ENCODE data around the gene EML4. TPM values are rescaled to one million over a fixed set of nuclear protein-coding genes. Genes with fewer than 3 reads are reported as not detected.

EML4 gene
- total RNA-seq, 4 donors from 2014 or later = 27.4 to 96.8 (median 58.0) TPM

DNA sequence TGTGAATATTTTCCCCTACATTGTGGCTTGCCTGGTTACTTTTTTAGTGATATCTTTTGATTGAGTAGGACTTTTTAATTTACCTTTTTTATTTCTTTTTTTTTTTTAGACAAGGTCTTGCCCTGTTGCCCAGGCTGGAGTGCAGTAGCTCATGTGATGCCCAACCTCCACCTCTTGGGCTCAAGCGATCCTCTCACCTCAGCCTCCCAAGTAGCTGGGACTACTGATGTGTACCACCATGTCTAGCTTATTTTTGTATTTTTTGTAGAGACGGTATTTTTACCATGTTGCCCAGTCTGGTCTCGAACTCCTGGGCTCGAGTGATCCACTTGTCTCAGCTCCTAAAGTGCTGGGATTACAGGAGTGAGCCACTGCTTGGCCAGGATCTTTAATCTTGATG lies 25.3 kb downstream of the EML4 start:
- no peaks in the 10 kb centered on the region for H3K27me3 ChIP-seq
- DNase-seq = no peak
- no peak for TF ChIP-seq POLR2A (IDR thresholded peaks at IDR 0.05)
- TF ChIP-seq, protein P1, sequence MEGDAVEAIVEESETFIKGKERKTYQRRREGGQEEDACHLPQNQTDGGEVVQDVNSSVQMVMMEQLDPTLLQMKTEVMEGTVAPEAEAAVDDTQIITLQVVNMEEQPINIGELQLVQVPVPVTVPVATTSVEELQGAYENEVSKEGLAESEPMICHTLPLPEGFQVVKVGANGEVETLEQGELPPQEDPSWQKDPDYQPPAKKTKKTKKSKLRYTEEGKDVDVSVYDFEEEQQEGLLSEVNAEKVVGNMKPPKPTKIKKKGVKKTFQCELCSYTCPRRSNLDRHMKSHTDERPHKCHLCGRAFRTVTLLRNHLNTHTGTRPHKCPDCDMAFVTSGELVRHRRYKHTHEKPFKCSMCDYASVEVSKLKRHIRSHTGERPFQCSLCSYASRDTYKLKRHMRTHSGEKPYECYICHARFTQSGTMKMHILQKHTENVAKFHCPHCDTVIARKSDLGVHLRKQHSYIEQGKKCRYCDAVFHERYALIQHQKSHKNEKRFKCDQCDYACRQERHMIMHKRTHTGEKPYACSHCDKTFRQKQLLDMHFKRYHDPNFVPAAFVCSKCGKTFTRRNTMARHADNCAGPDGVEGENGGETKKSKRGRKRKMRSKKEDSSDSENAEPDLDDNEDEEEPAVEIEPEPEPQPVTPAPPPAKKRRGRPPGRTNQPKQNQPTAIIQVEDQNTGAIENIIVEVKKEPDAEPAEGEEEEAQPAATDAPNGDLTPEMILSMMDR (IDR thresholded peaks at IDR 0.05) = no peak
- no peak overlapping the region for H3K4me3 ChIP-seq
- H3K4me1 ChIP-seq = no peaks in the 10 kb centered on the region
- H3K36me3 ChIP-seq = no peaks in the 10 kb centered on the region
- H3K27ac ChIP-seq = no peak overlapping the region
- intact Hi-C loops (cut with DNase I; ENCODE audit: low total_unique reads) = no loop called here
- H3K9me3 ChIP-seq = no peaks in the 10 kb centered on the region

DNA sequence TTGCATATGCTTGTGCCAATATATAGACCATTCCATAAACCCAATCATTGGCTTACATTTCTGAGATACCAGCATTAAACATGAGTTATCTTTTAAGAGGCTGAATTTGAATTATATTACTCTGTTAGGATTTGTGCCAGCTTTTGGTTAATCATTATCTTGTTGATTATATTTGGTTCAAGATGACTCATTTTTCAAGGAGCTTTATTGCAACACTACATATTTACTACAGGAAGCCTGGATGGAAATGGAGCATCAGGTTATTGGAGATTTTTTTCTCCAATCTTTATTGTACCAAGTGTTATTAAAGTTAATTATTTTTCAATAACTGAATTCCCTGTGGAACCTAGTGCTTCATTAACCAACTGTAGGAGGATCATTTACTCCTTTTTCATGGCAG lies 26.4 kb downstream of the EML4 start:
- no peaks in the 10 kb centered on the region for H3K27me3 ChIP-seq
- no peaks in the 10 kb centered on the region for H3K4me1 ChIP-seq
- H3K9me3 ChIP-seq = no peaks in the 10 kb centered on the region
- no peak overlapping the region for H3K27ac ChIP-seq
- DNase-seq = no peak
- TF ChIP-seq, protein P1 (IDR thresholded peaks at IDR 0.05) = no peak
- TF ChIP-seq POLR2A (IDR thresholded peaks at IDR 0.05) = no peak
- intact Hi-C loops (cut with DNase I; ENCODE audit: low total_unique reads) = no loop called here
- no peaks in the 10 kb centered on the region for H3K36me3 ChIP-seq
- H3K4me3 ChIP-seq = no peak overlapping the region

DNA sequence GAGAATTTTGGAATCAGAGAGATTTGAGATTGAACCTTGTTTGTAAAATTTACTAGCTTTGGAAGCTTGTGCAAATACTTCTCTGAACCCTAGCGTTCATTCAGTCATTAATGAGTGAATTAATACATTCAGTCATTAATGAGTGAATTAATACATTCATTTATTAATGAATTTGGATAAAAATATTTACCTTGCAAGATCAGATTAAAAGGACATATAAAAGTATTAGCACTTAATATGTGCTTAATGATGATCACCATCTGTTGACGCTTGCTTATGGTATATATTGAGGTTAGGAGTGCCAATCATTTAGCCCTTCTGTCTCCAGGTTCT lies 26.9 kb downstream of the EML4 start:
- intact Hi-C loops (cut with DNase I; ENCODE audit: low total_unique reads) = no loop called here
- no peak for TF ChIP-seq POLR2A (IDR thresholded peaks at IDR 0.05)
- TF ChIP-seq, protein P1 (IDR thresholded peaks at IDR 0.05) = no peak
- no peaks in the 10 kb centered on the region for H3K4me1 ChIP-seq
- no peaks in the 10 kb centered on the region for H3K9me3 ChIP-seq
- no peak overlapping the region for H3K4me3 ChIP-seq
- DNase-seq = no peak
- H3K27me3 ChIP-seq = no peaks in the 10 kb centered on the region
- no peaks in the 10 kb centered on the region for H3K36me3 ChIP-seq
- no peak overlapping the region for H3K27ac ChIP-seq

DNA sequence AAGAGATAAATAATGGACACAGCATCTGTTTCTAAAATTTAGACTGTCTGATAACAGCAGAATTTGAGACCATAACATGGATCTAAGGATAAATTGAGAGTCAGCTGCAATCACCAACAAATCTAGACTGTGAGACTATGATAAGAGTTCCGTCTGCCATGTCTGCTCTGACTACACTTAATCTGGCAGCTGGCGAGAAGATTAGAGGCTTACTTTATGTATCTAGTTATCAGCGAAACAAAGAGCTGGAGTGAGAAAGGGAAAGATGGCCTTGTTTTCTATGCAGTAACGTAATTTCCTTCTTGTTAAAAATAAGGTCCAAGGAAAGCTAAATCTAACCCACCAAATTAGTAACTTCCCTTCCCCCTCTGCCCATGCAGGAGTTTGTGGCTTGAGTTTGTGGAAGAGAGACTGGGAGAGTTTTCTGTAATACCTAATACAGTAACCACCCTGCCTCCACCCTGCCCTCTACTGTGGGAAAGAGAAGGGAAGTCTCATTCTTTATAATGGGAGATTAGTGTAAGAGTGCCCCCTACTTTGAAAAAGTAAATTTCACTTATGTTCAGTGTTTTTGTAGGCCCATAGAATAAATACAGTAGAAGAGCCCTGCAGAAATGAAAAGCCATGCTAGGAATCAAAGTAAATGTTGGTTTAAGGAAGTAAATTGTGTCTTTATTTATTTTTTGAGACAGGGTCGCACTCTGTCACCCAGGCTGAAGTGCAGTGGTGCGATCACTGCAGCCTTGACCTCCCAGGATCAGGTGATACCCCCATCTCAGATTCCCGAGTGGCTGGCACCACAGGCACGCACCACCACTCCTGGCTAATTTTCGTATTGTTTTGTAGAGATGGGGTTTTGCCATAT lies 27.5 kb downstream of the EML4 start:
- peak in 1 of 2 donors; percentile 17 for DNase-seq
- intact Hi-C loops (cut with DNase I; ENCODE audit: low total_unique reads) = no loop called here

DNA sequence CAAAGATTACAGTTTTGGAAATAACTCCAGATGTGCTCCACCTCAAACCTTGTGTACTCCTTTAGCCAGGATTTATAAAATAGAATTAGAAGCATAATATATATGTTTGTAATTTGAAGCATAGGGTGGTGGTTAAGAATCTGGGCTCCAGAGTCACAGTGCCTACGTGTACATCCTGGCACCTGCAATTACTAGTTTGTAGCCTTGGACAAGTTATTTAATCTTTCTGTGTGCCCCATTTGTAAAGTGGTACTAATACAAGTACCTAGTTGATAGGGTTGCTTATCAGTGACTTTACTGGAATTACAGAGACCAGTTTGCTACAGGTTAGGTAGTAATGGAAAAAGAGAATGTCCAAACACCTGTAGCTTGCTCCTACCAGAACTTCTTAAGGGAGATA lies 28.6 kb downstream of the EML4 start:
- H3K36me3 ChIP-seq = no peaks in the 10 kb centered on the region
- no peak overlapping the region for H3K27ac ChIP-seq
- H3K4me3 ChIP-seq = no peak overlapping the region
- intact Hi-C loops (cut with DNase I; ENCODE audit: low total_unique reads) = no loop called here
- TF ChIP-seq, protein P1 (IDR thresholded peaks at IDR 0.05) = no peak
- no peak for TF ChIP-seq POLR2A (IDR thresholded peaks at IDR 0.05)
- no peaks in the 10 kb centered on the region for H3K4me1 ChIP-seq
- no peaks in the 10 kb centered on the region for H3K27me3 ChIP-seq
- H3K9me3 ChIP-seq = no peaks in the 10 kb centered on the region
- DNase-seq = no peak

More for the DNA sequence above, 27.5 kb downstream of the EML4 start:
- Histone ChIP-seq H3K9me3 (no peaks in the 10 kb centered on the region), H3K4me3 (no peak overlapping the region), H3K27me3 (no peaks in the 10 kb centered on the region), H3K27ac (no peak overlapping the region), H3K36me3 (no peaks in the 10 kb centered on the region), H3K4me1 (no peaks in the 10 kb centered on the region)
- no peak for TF ChIP-seq POLR2A (IDR thresholded peaks at IDR 0.05)
- TF ChIP-seq, protein P1 (IDR thresholded peaks at IDR 0.05) = peak; percentile 11 to 50 (median 24)
